Activated CD8-positive, alpha-beta memory T cell treated with anti-CD3 and anti-CD28 coated beads for 24 hours (primary cell): ENCODE measurements around the gene LRRC53.

ENCODE experiments used
- DNase-seq: peaks from one replicate; pipeline ENCODE4 v3.0.0-alpha.2; 2020

The LRRC53 gene

GRCh38 chr1:74486036-74486435, 26.4 kb downstream of the LRRC53 start:
- DNase-seq = no peak

- DNase-seq = no peak
These were observed 26.8 kb downstream of the LRRC53 start for GRCh38 chr1:74485622-74486021.

GRCh38 chr1:74481607-74482006, 30.8 kb downstream of the LRRC53 start:
- DNase-seq = no peak

GRCh38 chr1:74480068-74480467, 32.3 kb downstream of the LRRC53 start:
- no peak for DNase-seq

GRCh38 chr1:74478979-74479378, 33.4 kb downstream of the LRRC53 start:
- no peak for DNase-seq

GRCh38 chr1:74474585-74474984, 37.8 kb downstream of the LRRC53 start:
- no peak for DNase-seq

GRCh38 chr1:74471470-74471869, 40.9 kb downstream of the LRRC53 start:
- no peak for DNase-seq

- no peak for DNase-seq
These were observed 41.5 kb downstream of the LRRC53 start for GRCh38 chr1:74470936-74471335.

GRCh38 chr1:74470251-74470650, 42.2 kb downstream of the LRRC53 start:
- DNase-seq = no peak

GRCh38 chr1:74468982-74469603, 43.3 kb downstream of the LRRC53 start:
- DNase-seq = no peak

GRCh38 chr1:74467786-74468377, 44.5 kb downstream of the LRRC53 start:
- no peak for DNase-seq

- no peak for DNase-seq
These were observed 47.2 kb downstream of the LRRC53 start for GRCh38 chr1:74465193-74465681.

- no peak for DNase-seq
These were observed 48.4 kb downstream of the LRRC53 start for GRCh38 chr1:74464037-74464436.

- DNase-seq = no peak
These were observed 49.0 kb downstream of the LRRC53 start for GRCh38 chr1:74463333-74463988.

GRCh38 chr1:74457253-74457652, 55.2 kb downstream of the LRRC53 start:
- DNase-seq = no peak

GRCh38 chr1:74455390-74455789, 57.0 kb downstream of the LRRC53 start:
- DNase-seq = no peak

GRCh38 chr1:74453277-74453676, 59.1 kb downstream of the LRRC53 start:
- no peak for DNase-seq

- DNase-seq = no peak
These were observed 60.4 kb downstream of the LRRC53 start for GRCh38 chr1:74452035-74452434.

- no peak for DNase-seq
These were observed 75.4 kb downstream of the LRRC53 start for GRCh38 chr1:74437035-74437434.

- no peak for DNase-seq
These were observed 76.3 kb downstream of the LRRC53 start for GRCh38 chr1:74436078-74436477.

GRCh38 chr1:74434321-74434720, 78.1 kb downstream of the LRRC53 start:
- no peak for DNase-seq

GRCh38 chr1:74432325-74432724, 80.1 kb downstream of the LRRC53 start:
- no peak for DNase-seq

- DNase-seq = no peak
These were observed 80.9 kb downstream of the LRRC53 start for GRCh38 chr1:74431531-74431930.

GRCh38 chr1:74430342-74430934, 82.0 kb downstream of the LRRC53 start:
- DNase-seq = no peak
